ENCODE results near the gene YKT6.

YKT6 gene

DNA sequence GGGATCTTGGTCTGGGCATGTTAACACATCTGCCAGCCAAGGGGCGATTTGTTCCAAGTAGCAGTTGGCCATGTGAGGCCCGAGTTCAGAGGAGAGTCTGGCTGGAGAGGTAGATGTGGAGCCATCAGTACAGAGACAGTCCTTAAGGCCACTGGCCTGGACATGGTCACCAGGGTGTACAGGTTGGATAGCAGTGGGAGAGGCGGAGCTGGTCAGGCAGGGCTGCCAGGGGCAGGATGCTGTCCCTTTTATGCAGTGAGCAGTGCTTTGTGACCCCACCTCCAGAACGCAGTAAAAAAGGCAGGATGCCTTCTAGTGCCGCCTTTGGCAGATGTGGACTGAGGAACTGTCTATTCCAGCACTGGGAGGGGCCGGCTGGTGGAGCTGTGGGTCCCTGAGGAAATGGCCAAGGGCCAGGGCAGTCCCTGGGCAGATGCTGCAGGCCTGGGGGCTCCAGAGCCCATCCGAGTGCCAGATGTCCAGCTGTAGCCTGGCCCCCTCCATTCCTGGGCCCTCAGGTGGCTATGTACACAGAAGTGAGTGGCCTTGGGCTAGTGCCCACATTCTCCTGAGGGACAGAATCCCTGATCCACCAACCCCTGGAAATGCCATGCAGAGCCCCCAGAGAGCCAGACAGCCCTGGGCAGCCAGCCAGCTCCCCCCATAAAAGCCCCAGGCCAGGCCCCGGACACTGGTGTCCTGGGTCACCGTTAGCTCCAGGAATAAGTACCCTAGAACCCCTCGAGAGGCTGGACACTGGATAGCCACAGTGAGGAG, 42.5 kb upstream of the YKT6 start:
- Histone ChIP-seq H3K36me3 (ENCODE audit: low read depth) (no peaks in the 10 kb centered on the region), H3K4me3 (ENCODE audit: severe bottlenecking) (no peak overlapping the region), H3K9me3 (ENCODE audit: severe bottlenecking) (no peaks in the 10 kb centered on the region), H3K27me3 (ENCODE audit: insufficient read depth, poor library complexity, severe bottlenecking) (no peaks in the 10 kb centered on the region), H3K27ac (ENCODE audit: poor library complexity, severe bottlenecking) (no peak overlapping the region), H3K4me1 (ENCODE audit: insufficient read depth, poor library complexity, severe bottlenecking) (peaks cover 1% of the 10 kb centered on the region)
- no peak for ATAC-seq (ENCODE audit: low read depth)
- DNase-seq (ENCODE audit: low spot score), result no peak
- TF ChIP-seq, protein P1, sequence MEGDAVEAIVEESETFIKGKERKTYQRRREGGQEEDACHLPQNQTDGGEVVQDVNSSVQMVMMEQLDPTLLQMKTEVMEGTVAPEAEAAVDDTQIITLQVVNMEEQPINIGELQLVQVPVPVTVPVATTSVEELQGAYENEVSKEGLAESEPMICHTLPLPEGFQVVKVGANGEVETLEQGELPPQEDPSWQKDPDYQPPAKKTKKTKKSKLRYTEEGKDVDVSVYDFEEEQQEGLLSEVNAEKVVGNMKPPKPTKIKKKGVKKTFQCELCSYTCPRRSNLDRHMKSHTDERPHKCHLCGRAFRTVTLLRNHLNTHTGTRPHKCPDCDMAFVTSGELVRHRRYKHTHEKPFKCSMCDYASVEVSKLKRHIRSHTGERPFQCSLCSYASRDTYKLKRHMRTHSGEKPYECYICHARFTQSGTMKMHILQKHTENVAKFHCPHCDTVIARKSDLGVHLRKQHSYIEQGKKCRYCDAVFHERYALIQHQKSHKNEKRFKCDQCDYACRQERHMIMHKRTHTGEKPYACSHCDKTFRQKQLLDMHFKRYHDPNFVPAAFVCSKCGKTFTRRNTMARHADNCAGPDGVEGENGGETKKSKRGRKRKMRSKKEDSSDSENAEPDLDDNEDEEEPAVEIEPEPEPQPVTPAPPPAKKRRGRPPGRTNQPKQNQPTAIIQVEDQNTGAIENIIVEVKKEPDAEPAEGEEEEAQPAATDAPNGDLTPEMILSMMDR (IDR thresholded peaks at IDR 0.05; ENCODE audit: poor library complexity, severe bottlenecking), result no peak

- Histone ChIP-seq H3K4me3 (ENCODE audit: severe bottlenecking) (no peak overlapping the region), H3K36me3 (ENCODE audit: low read depth) (no peaks in the 10 kb centered on the region), H3K27me3 (ENCODE audit: insufficient read depth, poor library complexity, severe bottlenecking) (no peaks in the 10 kb centered on the region), H3K4me1 (ENCODE audit: insufficient read depth, poor library complexity, severe bottlenecking) (peaks cover 2% of the 10 kb centered on the region), H3K27ac (ENCODE audit: poor library complexity, severe bottlenecking) (no peak overlapping the region), H3K9me3 (ENCODE audit: severe bottlenecking) (no peaks in the 10 kb centered on the region)
- DNase-seq (ENCODE audit: low spot score) (no peak), ATAC-seq (ENCODE audit: low read depth) (no peak)
- TF ChIP-seq, protein P1 (IDR thresholded peaks at IDR 0.05; ENCODE audit: poor library complexity, severe bottlenecking), result no peak
These were observed 41.7 kb upstream of the YKT6 start for GRCh38 chr7:44158873-44159631.

GRCh38 chr7:44159824-44160630, 40.8 kb upstream of the YKT6 start:
- Histone ChIP-seq H3K36me3 (ENCODE audit: low read depth) (no peaks in the 10 kb centered on the region), H3K4me1 (ENCODE audit: insufficient read depth, poor library complexity, severe bottlenecking) (peaks cover 2% of the 10 kb centered on the region), H3K4me3 (ENCODE audit: severe bottlenecking) (no peak overlapping the region), H3K27me3 (ENCODE audit: insufficient read depth, poor library complexity, severe bottlenecking) (no peaks in the 10 kb centered on the region), H3K9me3 (ENCODE audit: severe bottlenecking) (peaks cover 4% of the 10 kb centered on the region), H3K27ac (ENCODE audit: poor library complexity, severe bottlenecking) (no peak overlapping the region)
- ATAC-seq (ENCODE audit: low read depth), result no peak
- TF ChIP-seq, protein P1 (IDR thresholded peaks at IDR 0.05; ENCODE audit: poor library complexity, severe bottlenecking), result no peak
- DNase-seq (ENCODE audit: low spot score), result no peak

DNA sequence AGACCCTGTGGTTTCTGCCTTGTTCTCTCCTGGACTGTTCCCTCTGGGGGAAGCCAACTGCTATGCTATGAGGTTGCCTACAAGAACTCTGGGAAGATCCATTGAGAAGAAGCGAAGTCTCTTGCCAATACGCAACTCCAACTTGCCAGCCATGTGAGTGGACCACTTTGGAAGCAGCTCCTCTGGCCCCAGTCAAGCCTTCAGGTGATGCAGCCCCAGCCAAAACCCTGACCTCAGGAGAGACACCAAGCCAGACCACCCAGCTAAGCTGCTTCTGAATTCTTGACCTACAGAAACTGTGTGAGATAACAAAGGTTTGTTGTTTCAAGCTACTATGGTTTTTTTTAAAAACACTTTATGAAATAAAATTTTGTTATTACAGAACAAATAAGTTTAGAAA, 39.4 kb upstream of the YKT6 start:
- Histone ChIP-seq H3K36me3 (ENCODE audit: low read depth) (no peaks in the 10 kb centered on the region), H3K4me3 (ENCODE audit: severe bottlenecking) (no peak overlapping the region), H3K9me3 (ENCODE audit: severe bottlenecking) (peaks cover 4% of the 10 kb centered on the region), H3K27me3 (ENCODE audit: insufficient read depth, poor library complexity, severe bottlenecking) (no peaks in the 10 kb centered on the region), H3K27ac (ENCODE audit: poor library complexity, severe bottlenecking) (no peak overlapping the region), H3K4me1 (ENCODE audit: insufficient read depth, poor library complexity, severe bottlenecking) (peaks cover 2% of the 10 kb centered on the region)
- TF ChIP-seq, protein P1 (IDR thresholded peaks at IDR 0.05; ENCODE audit: poor library complexity, severe bottlenecking), result no peak
- ATAC-seq (ENCODE audit: low read depth) (no peak), DNase-seq (ENCODE audit: low spot score) (no peak)
